HL-60 (cell line): ENCODE measurements around the gene HS6ST3.

Source experiments
- DNase-seq, 2 experiments: peaks; one replicate each; pipeline ENCODE4 v3.0.0-alpha.2; 2010 to 2020; ENCODE audit warnings: low read depth in 1 of 2, low spot score in 1 of 2
- H3K27ac ChIP-seq: fragments of 250-450 bp; sonication (Bioruptor Pico); replicated peaks from 2 replicates; pipeline ENCODE4 v1.5.1; 2020; ENCODE audit warnings: mild to moderate bottlenecking, moderate library complexity
- H3K27me3 ChIP-seq: fragments of 250-450 bp; sonication (Bioruptor Pico); 2 replicates; pipeline ENCODE4 v1.5.1; 2021; ENCODE audit warnings: mild to moderate bottlenecking, moderate library complexity; ENCODE audit not compliant: insufficient read depth, poor library complexity, severe bottlenecking
- H3K4me3 ChIP-seq: replicated peaks from 2 replicates; pipeline ENCODE4 v1.5.1; 2011; ENCODE audit warnings: mild to moderate bottlenecking, control low read depth, low read length; ENCODE audit not compliant: insufficient read depth
- CTCF ChIP-seq: IDR thresholded peaks from one replicate; pipeline ENCODE4 v1.5.1; 2011; ENCODE audit warnings: low read length, control low read depth, inconsistent platforms; ENCODE audit not compliant: insufficient read depth
- GABPA ChIP-seq: IDR thresholded peaks from 2 replicates; pipeline ENCODE4 v1.6.1; 2012; ENCODE audit warnings: low read depth
- POLR2AphosphoS5 ChIP-seq: IDR thresholded peaks from 2 replicates; pipeline ENCODE4 v1.6.1; 2012; ENCODE audit warnings: low read depth
- REST ChIP-seq: IDR thresholded peaks from 2 replicates; pipeline ENCODE4 v1.6.1; 2012; ENCODE audit warnings: low read depth; ENCODE audit not compliant: insufficient replicate concordance
- SPI1 ChIP-seq: IDR thresholded peaks from 2 replicates; pipeline ENCODE4 v1.6.1; 2012; ENCODE audit warnings: low read depth, mild to moderate bottlenecking, borderline replicate concordance

Gene HS6ST3

GRCh38 chr13:96223231-96223630 is 133.3 kb downstream of the HS6ST3 start:
- TF ChIP-seq CTCF, result no peak
- no peak for TF ChIP-seq SPI1
- TF ChIP-seq POLR2AphosphoS5, result no peak
- TF ChIP-seq REST, result no peak
- TF ChIP-seq GABPA, result no peak
- Histone ChIP-seq H3K27me3 (no peaks in the 10 kb centered on the region), H3K4me3 (no peak overlapping the region), H3K27ac (no peak overlapping the region)
- DNase-seq, result no peak

- TF ChIP-seq POLR2AphosphoS5, result no peak
- TF ChIP-seq CTCF, result peak; percentile 53
- TF ChIP-seq SPI1, result no peak
- no peak for TF ChIP-seq REST
- TF ChIP-seq GABPA, result no peak
- DNase-seq, result peak in 1 of 2 experiments; percentile 39
- H3K27me3 ChIP-seq, result no peaks in the 10 kb centered on the region
- H3K27ac ChIP-seq, result no peak overlapping the region
- H3K4me3 ChIP-seq, result no peak overlapping the region
These were observed 139.4 kb downstream of the HS6ST3 start for GRCh38 chr13:96229356-96229755.

- H3K27me3 ChIP-seq, result no peaks in the 10 kb centered on the region
- no peak for DNase-seq
- no peak for TF ChIP-seq GABPA
- H3K27ac ChIP-seq, result no peak overlapping the region
- no peak overlapping the region for H3K4me3 ChIP-seq
These were observed 148.3 kb downstream of the HS6ST3 start for GRCh38 chr13:96238241-96238640.

- no peak overlapping the region for H3K4me3 ChIP-seq
These were observed 149.0 kb downstream of the HS6ST3 start for GRCh38 chr13:96238861-96239260.

More at GRCh38 chr13:96238861-96239260, 149.0 kb downstream of the HS6ST3 start:
- no peak for TF ChIP-seq REST
- TF ChIP-seq POLR2AphosphoS5, result no peak
- TF ChIP-seq SPI1, result no peak
- TF ChIP-seq CTCF, result no peak
- no peak for TF ChIP-seq GABPA
- DNase-seq, result no peak
- no peaks in the 10 kb centered on the region for H3K27me3 ChIP-seq
- no peak overlapping the region for H3K27ac ChIP-seq
